HCT116 (cell line): ENCODE results near the gene SSUH2. TPM values are rescaled to one million over a fixed set of nuclear protein-coding genes. Genes with fewer than 3 reads are reported as not detected.

Experiments
- ATAC-seq: fragments of 200-7000 bp; cut with Tn5 transposase; 2 replicates; pipeline ENCODE4 v1.9.1; 2020; ENCODE audit warnings: mild to moderate bottlenecking, moderate library complexity
- BruUV-seq: library from RNA; stranded (reverse); fragments of 400-500 nt; replicated peaks from 2 replicates; lab custom pipeline; 2021; lab: Mats Ljungman, UMichigan
- CTCF ChIA-PET: fragments of 300-600 bp; sonication (Branson Sonifier 250); formaldehyde crosslinking; loops from one replicate; lab custom pipeline; 2021; ENCODE audit warnings: antibody characterized with exemption; lab: Charles Lee
- POLR2A ChIA-PET: fragments of 300-600, 350-600 bp; sonication (Branson Sonifier 250); formaldehyde crosslinking; loops from one replicate; lab custom pipeline; 2021; ENCODE audit warnings: antibody characterized with exemption; lab: Charles Lee
- RAD21 ChIA-PET, 2 experiments: fragments of 300-600 bp; sonication (Branson Sonifier 250); formaldehyde crosslinking; loops; one replicate each; lab custom pipeline; 2023; ENCODE audit warnings: low total read pairs in 2 of 2; ENCODE audit not compliant: uncharacterized antibody in 2 of 2, unreplicated experiment in 2 of 2, low non-redundant PET in 1 of 2; lab: Charles Lee
- DNase-seq: peaks from one replicate; pipeline ENCODE4 v3.0.0-alpha.2; 2010; ENCODE audit warnings: low read depth, low spot score
- H2AFZ ChIP-seq: fragments of 200-600 bp; shearing (Covaris generic), sonication (generic); 2 replicates; pipeline ENCODE4 v1.6.1; 2017; ENCODE audit warnings: low read depth, mixed run types, mixed read lengths, antibody characterized with exemption, low read length; ENCODE audit not compliant: poor library complexity, severe bottlenecking
- H3K27ac ChIP-seq: 2 replicates; pipeline ENCODE4 v1.5.1; 2012; ENCODE audit warnings: low read depth, low read length
- H3K27me3 ChIP-seq: fragments of 200-600 bp; sonication (generic); 2 replicates; pipeline ENCODE4 v1.6.1; 2016; ENCODE audit warnings: mixed run types, low read length, mixed read lengths; ENCODE audit not compliant: insufficient read depth
- H3K36me3 ChIP-seq, 2 experiments: fragments of 200-500 bp in 1 of 2; fragments of 200-600 bp in 1 of 2; sonication (Bioruptor generic) in 1 of 2; sonication (generic) in 1 of 2; 2 replicates each; pipeline versions ENCODE4 v1.5.1 to v1.6.1; 2014 to 2016; ENCODE audit warnings: low read length in 2 of 2, inconsistent platforms in 1 of 2, mixed read lengths in 1 of 2, mixed run types in 1 of 2; ENCODE audit not compliant: insufficient read depth in 2 of 2, control insufficient read depth in 1 of 2
- H3K4me1 ChIP-seq, 2 experiments: fragments of 200-600 bp in 1 of 2; sonication (generic) in 1 of 2; 2 replicates each; pipeline versions ENCODE4 v1.5.1 to v1.6.1; 2012 to 2017; ENCODE audit warnings: low read length in 2 of 2, inconsistent platforms in 1 of 2, mild to moderate bottlenecking in 1 of 2, mixed read lengths in 1 of 2, mixed run types in 1 of 2, moderate library complexity in 1 of 2; ENCODE audit not compliant: insufficient read depth in 2 of 2, control insufficient read depth in 1 of 2
- H3K4me2 ChIP-seq: fragments of 200-600 bp; sonication (generic); 2 replicates; pipeline ENCODE4 v1.6.1; 2017; ENCODE audit warnings: mixed run types, low read length, mixed read lengths
- H3K4me3 ChIP-seq, 2 experiments: fragments of 200-600 bp in 1 of 2; sonication (generic) in 1 of 2; replicated peaks in 1 of 2; 2 replicates each; pipeline ENCODE4 v1.5.1; 2011 to 2016; ENCODE audit warnings: low read length in 2 of 2, control low read depth in 1 of 2, low read depth in 1 of 2, mild to moderate bottlenecking in 1 of 2, mixed read lengths in 1 of 2, mixed run types in 1 of 2
- H3K79me2 ChIP-seq: fragments of 200-600 bp; sonication (generic); 2 replicates; pipeline ENCODE4 v1.6.1; 2017; ENCODE audit warnings: mild to moderate bottlenecking, mixed run types, low read length, moderate library complexity, mixed read lengths; ENCODE audit not compliant: insufficient read depth
- H3K9ac ChIP-seq: fragments of 200-600 bp; sonication (generic); 2 replicates; pipeline ENCODE4 v1.6.1; 2016; ENCODE audit warnings: low read length, mixed read lengths
- H3K9me2 ChIP-seq: fragments of 200-600 bp; sonication (generic), shearing (Covaris generic); 2 replicates; pipeline ENCODE4 v1.6.1; 2017; ENCODE audit warnings: mixed run types, mild to moderate bottlenecking, moderate library complexity; ENCODE audit not compliant: insufficient read depth
- H3K9me3 ChIP-seq, 2 experiments: fragments of 200-500 bp in 1 of 2; fragments of 200-600 bp in 1 of 2; sonication (Bioruptor generic) in 1 of 2; sonication (generic) in 1 of 2; 2 replicates each; pipeline ENCODE4 v1.6.1; 2014 to 2017; ENCODE audit warnings: low read length in 2 of 2, mixed read lengths in 2 of 2, inconsistent platforms in 1 of 2, low read depth in 1 of 2, mild to moderate bottlenecking in 1 of 2, mixed run types in 1 of 2, moderate library complexity in 1 of 2; ENCODE audit not compliant: control insufficient read depth in 1 of 2, insufficient read depth in 1 of 2
- H4K20me1 ChIP-seq: fragments of 200-600 bp; sonication (generic), shearing (Covaris generic); 2 replicates; pipeline ENCODE4 v1.6.1; 2017; ENCODE audit warnings: mixed run types, mild to moderate bottlenecking, moderate library complexity; ENCODE audit not compliant: insufficient read depth
- CTCF ChIP-seq, 3 experiments: fragments of 200-600 bp in 1 of 3; sonication (generic) in 1 of 3; IDR thresholded peaks in 2 of 3; conservative IDR thresholded peaks in 1 of 3; 2 replicates each; pipeline ENCODE4 v1.5.1; 2012 to 2017; ENCODE audit warnings: low read depth in 2 of 3, low read length in 2 of 3, antibody characterized with exemption in 1 of 3, borderline replicate concordance in 1 of 3, control low read depth in 1 of 3, mild to moderate bottlenecking in 1 of 3, mixed read lengths in 1 of 3, mixed run types in 1 of 3, moderate library complexity in 1 of 3; ENCODE audit not compliant: insufficient read depth in 1 of 3
- ELF1 ChIP-seq: IDR thresholded peaks from 2 replicates; pipeline ENCODE4 v1.6.1; 2012; ENCODE audit warnings: low read depth, borderline replicate concordance
- FOSL1 ChIP-seq: IDR thresholded peaks from 2 replicates; pipeline ENCODE4 v1.6.1; 2012; ENCODE audit warnings: low read depth
- JUND ChIP-seq: IDR thresholded peaks from 2 replicates; pipeline ENCODE4 v1.6.1; 2012
- MAX ChIP-seq: IDR thresholded peaks from 2 replicates; pipeline ENCODE4 v1.6.1; 2012
- POLR2A ChIP-seq: IDR thresholded peaks from 2 replicates; pipeline ENCODE4 v1.7.0; 2011; ENCODE audit warnings: borderline replicate concordance; ENCODE audit not compliant: insufficient read depth, insufficient read length; ENCODE audit errors: extremely low read depth
- RAD21 ChIP-seq: IDR thresholded peaks from 2 replicates; pipeline ENCODE4 v1.6.1; 2012; ENCODE audit warnings: low read depth, mild to moderate bottlenecking
- SIN3A ChIP-seq: IDR thresholded peaks from 2 replicates; pipeline ENCODE4 v1.6.1; 2012; ENCODE audit warnings: low read depth
- ZNF274 ChIP-seq: fragments of 200-500 bp; sonication (Bioruptor generic); IDR thresholded peaks from 2 replicates; pipeline ENCODE4 v1.6.1; 2014; ENCODE audit warnings: mild to moderate bottlenecking, low read depth, low read length, inconsistent platforms
- intact Hi-C: fragments of 100-400 bp; cut with micrococcal nuclease; formaldehyde crosslinking; loops from 2 replicates; pipeline ENCODE4 v1.10.0; 2022
- total RNA-seq: library from RNA; stranded (reverse); gene quantifications from one replicate; pipeline ENCODE4 v1.2.1, GENCODE V29; 2021; ENCODE audit not compliant: unreplicated experiment

The SSUH2 gene
- total RNA-seq, 1 experiment from 2014 or later = 0.76 TPM

GRCh38 chr3:8637348-8637747 lies 7.2 kb downstream of the SSUH2 start (continued):
- TF ChIP-seq FOSL1 (no peak), POLR2A (no peak), ELF1 (no peak)

- DNase-seq = no peak
- Histone ChIP-seq H3K4me3 (no peak overlapping the region), H3K36me3 (no peaks in the 10 kb centered on the region), H3K79me2 (no peaks in the 10 kb centered on the region), H3K27ac (no peak overlapping the region), H4K20me1 (no peaks in the 10 kb centered on the region), H3K27me3 (no peaks in the 10 kb centered on the region), H3K9ac (no peak overlapping the region), H3K4me2 (no peak overlapping the region), H3K4me1 (peaks cover 5 to 45% of the 10 kb centered on the region in 2 experiments), H2AFZ (no peak overlapping the region), H3K9me3 (no peaks in the 10 kb centered on the region), H3K9me2 (no peaks in the 10 kb centered on the region)
- ChIA-PET RAD21 (no interaction called here), POLR2A (no interaction called here), CTCF (interaction anchor here (1.0 to 1.3 kb wide), 3 partner anchors 28 to 329 kb away, joined by 3 to 5 read pairs (median 3); no protein-coding TSS in a partner anchor)
- TF ChIP-seq ZNF274 (no peak), CTCF (IDR thresholded peaks at IDR 0.05 in 2 of 3, conservative IDR thresholded peaks at IDR 0.05 in 1 of 3; ENCODE audit: borderline replicate concordance in 1 of 3, insufficient read depth in 1 of 3, low read depth in 2 of 3, low read length in 2 of 3) (peak in 2 of 3 experiments; percentile 51 to 54; a peak in 5 of 6 replicates), JUND (no peak), RAD21 (peak; percentile 57), SIN3A (no peak), MAX (no peak), FOSL1 (no peak)
- BruUV-seq = no TSS peak
- peak; percentile 67 for ATAC-seq
- intact Hi-C loops = no loop called here
These were observed 9.0 kb downstream of the SSUH2 start for GRCh38 chr3:8635631-8636030.
